ENCODE measurements around the gene KLHL28.

The KLHL28 gene

DNA sequence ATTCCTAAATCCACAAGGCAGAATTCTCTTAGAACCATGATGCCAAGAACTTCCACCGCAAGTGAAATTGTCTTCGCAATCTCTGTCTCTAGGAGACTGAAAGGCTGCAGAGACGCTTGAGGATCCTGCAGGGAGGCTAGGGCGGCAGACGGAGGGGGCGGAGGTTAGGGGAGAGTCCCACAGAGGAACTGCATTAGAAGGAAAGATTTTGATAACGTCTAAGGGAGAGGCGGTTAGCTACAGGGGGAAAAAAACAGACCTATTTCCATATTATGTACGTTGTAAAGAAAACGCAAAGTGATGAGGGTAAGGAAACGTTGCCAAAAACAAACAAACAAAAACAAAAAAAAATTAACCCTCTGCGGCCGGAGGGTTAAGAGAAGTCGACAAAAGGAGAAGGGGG is 595 bp downstream of the KLHL28 start (continued):
- TF ChIP-seq PATZ1 (CRISPR knock-in tag; IDR thresholded peaks at IDR 0.05; ENCODE audit: borderline replicate concordance) (no peak), ARNTL (CRISPR knock-in tag; IDR thresholded peaks at IDR 0.05; ENCODE audit: borderline replicate concordance, low read depth) (no peak), ZNF70 (CRISPR knock-in tag; IDR thresholded peaks at IDR 0.05) (no peak), ESRRG (CRISPR knock-in tag; IDR thresholded peaks at IDR 0.05) (no peak)

DNA sequence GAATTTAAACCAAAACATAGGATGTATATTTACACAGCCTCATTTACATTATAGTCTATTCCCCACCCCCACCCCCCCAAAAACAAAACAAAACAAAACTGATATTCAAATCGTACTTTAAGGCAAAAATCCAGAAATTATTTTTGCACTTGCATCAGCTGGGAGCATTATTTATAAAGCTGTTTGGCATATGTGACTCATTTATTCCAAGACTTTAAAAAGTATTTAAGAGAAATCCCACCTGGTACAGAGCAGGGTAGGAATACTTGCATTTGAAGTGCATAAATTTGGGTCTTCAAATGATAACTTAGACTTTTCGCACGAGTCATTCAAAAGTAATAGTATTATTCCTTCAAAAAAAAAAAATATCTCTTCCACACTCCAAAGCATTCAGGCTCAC is 1.1 kb downstream of the KLHL28 start:
- ATAC-seq = no peak
- TF ChIP-seq CREB5 (CRISPR knock-in tag; IDR thresholded peaks at IDR 0.05; ENCODE audit: low read depth) (no peak), SNAI2 (CRISPR knock-in tag; IDR thresholded peaks at IDR 0.05) (no peak), OSR1 (CRISPR knock-in tag; IDR thresholded peaks at IDR 0.05) (no peak), ARNTL (CRISPR knock-in tag; IDR thresholded peaks at IDR 0.05; ENCODE audit: borderline replicate concordance, low read depth) (no peak)

DNA sequence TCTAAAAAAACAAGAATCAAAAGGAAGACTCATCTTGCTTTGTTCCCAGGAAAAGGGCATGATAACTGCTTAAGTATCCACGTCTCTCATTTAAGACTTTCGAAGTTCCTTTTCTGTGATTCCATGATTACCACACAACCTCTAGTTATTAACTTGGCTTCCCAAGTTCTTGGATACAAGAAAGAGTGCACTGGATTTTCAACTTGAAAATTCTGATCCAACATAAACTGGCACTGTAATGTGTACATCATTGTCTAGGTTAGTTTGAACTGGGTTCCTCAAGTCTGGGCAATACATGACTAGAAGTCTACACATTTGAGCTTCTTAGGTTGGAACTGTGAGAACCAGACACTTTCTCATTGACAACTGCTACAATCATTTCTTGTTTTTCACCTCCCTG is 1.6 kb downstream of the KLHL28 start:
- ATAC-seq = no peak
- TF ChIP-seq PPARA (CRISPR knock-in tag; IDR thresholded peaks at IDR 0.05; ENCODE audit: borderline replicate concordance) = no peak
- TF ChIP-seq OSR1 (CRISPR knock-in tag; IDR thresholded peaks at IDR 0.05) = no peak
- no peak for TF ChIP-seq RARB (CRISPR knock-in tag; IDR thresholded peaks at IDR 0.05)
- no peak for TF ChIP-seq GLIS3 (CRISPR knock-in tag; IDR thresholded peaks at IDR 0.05)
- TF ChIP-seq SNAI2 (CRISPR knock-in tag; IDR thresholded peaks at IDR 0.05) = no peak
- no peak for TF ChIP-seq ZNF8 (CRISPR knock-in tag; IDR thresholded peaks at IDR 0.05)
- no peak for TF ChIP-seq ZNF70 (CRISPR knock-in tag; IDR thresholded peaks at IDR 0.05)
- TF ChIP-seq ISL1 (CRISPR knock-in tag; IDR thresholded peaks at IDR 0.05) = no peak

- TF ChIP-seq BACH2 (CRISPR knock-in tag; IDR thresholded peaks at IDR 0.05; ENCODE audit: borderline replicate concordance) (no peak), GLIS3 (CRISPR knock-in tag; IDR thresholded peaks at IDR 0.05) (no peak), PATZ1 (CRISPR knock-in tag; IDR thresholded peaks at IDR 0.05; ENCODE audit: borderline replicate concordance) (no peak), ZNF8 (CRISPR knock-in tag; IDR thresholded peaks at IDR 0.05) (no peak), TCF4 (CRISPR knock-in tag; IDR thresholded peaks at IDR 0.05; ENCODE audit: borderline replicate concordance) (no peak), CSRNP3 (CRISPR knock-in tag; IDR thresholded peaks at IDR 0.05) (no peak), POU6F1 (CRISPR knock-in tag; IDR thresholded peaks at IDR 0.05; ENCODE audit: borderline replicate concordance, low read depth) (no peak), CSDC2 (CRISPR knock-in tag; IDR thresholded peaks at IDR 0.05) (no peak), PPARA (CRISPR knock-in tag; IDR thresholded peaks at IDR 0.05; ENCODE audit: borderline replicate concordance) (no peak), SNAI2 (CRISPR knock-in tag; IDR thresholded peaks at IDR 0.05) (no peak), ZC3H10 (CRISPR knock-in tag; IDR thresholded peaks at IDR 0.05) (no peak), OSR1 (CRISPR knock-in tag; IDR thresholded peaks at IDR 0.05) (no peak), ZNF70 (CRISPR knock-in tag; IDR thresholded peaks at IDR 0.05) (no peak), CREB5 (CRISPR knock-in tag; IDR thresholded peaks at IDR 0.05; ENCODE audit: low read depth) (no peak), RARB (CRISPR knock-in tag; IDR thresholded peaks at IDR 0.05) (no peak), ISL1 (CRISPR knock-in tag; IDR thresholded peaks at IDR 0.05) (no peak), ESRRG (CRISPR knock-in tag; IDR thresholded peaks at IDR 0.05) (no peak)
- ATAC-seq = no peak
Observed at GRCh38 chr14:44959538-44959937, 2.2 kb downstream of the KLHL28 start.

Measured in SK-N-SH treated with all-trans-retinoic acid at 6 μM for 48 hours (cell line).